ENCODE results near the gene ZYX. TPM values are rescaled to one million over a fixed set of nuclear protein-coding genes. Genes with fewer than 3 reads are reported as not detected.

The ZYX gene
- total and polyA plus RNA-seq, 2 of the 13 experiments (the other 11 are each of a cell fraction or from before 2014, with no cell fraction given), result 9.9 to 13.7 TPM

- no peaks in the 10 kb centered on the region for H3K9me3 ChIP-seq (ENCODE audit: low read length)
- DNase-seq (ENCODE audit: low spot score) (no peak), FAIRE-seq (no peak), ATAC-seq (no peak)
- ChIA-PET CTCF (ENCODE audit: low intra/inter-chr PET ratio, low total read pairs) (no interaction called here), POLR2A (no interaction called here)
- intact Hi-C loops (cut with micrococcal nuclease; ENCODE audit: unreplicated experiment) (no loop called here), in situ Hi-C loops (cut with HindIII; ENCODE audit: extremely low pct_ligation_motif_present, low pct_unique_long_range_greater_than_20kb) (no loop called here)
- H3K27me3 ChIP-seq (ENCODE audit: control insufficient read depth in 1 of 2, insufficient read depth in 2 of 2, low read length in 2 of 2), result 0 out of 5 replicates have a peak, but pooled peaks cover 0 to 3% of the 10 kb centered on the region in 2 experiments
- no peaks in the 10 kb centered on the region for H3K79me2 ChIP-seq (ENCODE audit: insufficient read depth, low read length)
- H3K9ac ChIP-seq (ENCODE audit: insufficient read depth, low read depth, low read length), result no peak overlapping the region
- H3K4me1 ChIP-seq (ENCODE audit: insufficient read depth, low read length), result no peaks in the 10 kb centered on the region
- no peak overlapping the region for H3K27ac ChIP-seq (ENCODE audit: extremely low read length, insufficient read depth, low read length)
- BruUV-seq (replicated peaks), result no TSS peak
- TF ChIP-seq TAF15 (IDR thresholded peaks at IDR 0.05; ENCODE audit: low read depth, low read length, poor library complexity, severe bottlenecking), result no peak
- TF ChIP-seq ZSCAN30 (CRISPR knock-in tag; IDR thresholded peaks at IDR 0.05), result no peak
- no peak for TF ChIP-seq ZNF546 (CRISPR knock-in tag; conservative IDR thresholded peaks at IDR 0.05)
- no peak for TF ChIP-seq ZNF550 (CRISPR knock-in tag; IDR thresholded peaks at IDR 0.05; ENCODE audit: borderline replicate concordance)
- TF ChIP-seq ZNF564 (CRISPR knock-in tag; IDR thresholded peaks at IDR 0.05), result no peak
- TF ChIP-seq, protein P1, sequence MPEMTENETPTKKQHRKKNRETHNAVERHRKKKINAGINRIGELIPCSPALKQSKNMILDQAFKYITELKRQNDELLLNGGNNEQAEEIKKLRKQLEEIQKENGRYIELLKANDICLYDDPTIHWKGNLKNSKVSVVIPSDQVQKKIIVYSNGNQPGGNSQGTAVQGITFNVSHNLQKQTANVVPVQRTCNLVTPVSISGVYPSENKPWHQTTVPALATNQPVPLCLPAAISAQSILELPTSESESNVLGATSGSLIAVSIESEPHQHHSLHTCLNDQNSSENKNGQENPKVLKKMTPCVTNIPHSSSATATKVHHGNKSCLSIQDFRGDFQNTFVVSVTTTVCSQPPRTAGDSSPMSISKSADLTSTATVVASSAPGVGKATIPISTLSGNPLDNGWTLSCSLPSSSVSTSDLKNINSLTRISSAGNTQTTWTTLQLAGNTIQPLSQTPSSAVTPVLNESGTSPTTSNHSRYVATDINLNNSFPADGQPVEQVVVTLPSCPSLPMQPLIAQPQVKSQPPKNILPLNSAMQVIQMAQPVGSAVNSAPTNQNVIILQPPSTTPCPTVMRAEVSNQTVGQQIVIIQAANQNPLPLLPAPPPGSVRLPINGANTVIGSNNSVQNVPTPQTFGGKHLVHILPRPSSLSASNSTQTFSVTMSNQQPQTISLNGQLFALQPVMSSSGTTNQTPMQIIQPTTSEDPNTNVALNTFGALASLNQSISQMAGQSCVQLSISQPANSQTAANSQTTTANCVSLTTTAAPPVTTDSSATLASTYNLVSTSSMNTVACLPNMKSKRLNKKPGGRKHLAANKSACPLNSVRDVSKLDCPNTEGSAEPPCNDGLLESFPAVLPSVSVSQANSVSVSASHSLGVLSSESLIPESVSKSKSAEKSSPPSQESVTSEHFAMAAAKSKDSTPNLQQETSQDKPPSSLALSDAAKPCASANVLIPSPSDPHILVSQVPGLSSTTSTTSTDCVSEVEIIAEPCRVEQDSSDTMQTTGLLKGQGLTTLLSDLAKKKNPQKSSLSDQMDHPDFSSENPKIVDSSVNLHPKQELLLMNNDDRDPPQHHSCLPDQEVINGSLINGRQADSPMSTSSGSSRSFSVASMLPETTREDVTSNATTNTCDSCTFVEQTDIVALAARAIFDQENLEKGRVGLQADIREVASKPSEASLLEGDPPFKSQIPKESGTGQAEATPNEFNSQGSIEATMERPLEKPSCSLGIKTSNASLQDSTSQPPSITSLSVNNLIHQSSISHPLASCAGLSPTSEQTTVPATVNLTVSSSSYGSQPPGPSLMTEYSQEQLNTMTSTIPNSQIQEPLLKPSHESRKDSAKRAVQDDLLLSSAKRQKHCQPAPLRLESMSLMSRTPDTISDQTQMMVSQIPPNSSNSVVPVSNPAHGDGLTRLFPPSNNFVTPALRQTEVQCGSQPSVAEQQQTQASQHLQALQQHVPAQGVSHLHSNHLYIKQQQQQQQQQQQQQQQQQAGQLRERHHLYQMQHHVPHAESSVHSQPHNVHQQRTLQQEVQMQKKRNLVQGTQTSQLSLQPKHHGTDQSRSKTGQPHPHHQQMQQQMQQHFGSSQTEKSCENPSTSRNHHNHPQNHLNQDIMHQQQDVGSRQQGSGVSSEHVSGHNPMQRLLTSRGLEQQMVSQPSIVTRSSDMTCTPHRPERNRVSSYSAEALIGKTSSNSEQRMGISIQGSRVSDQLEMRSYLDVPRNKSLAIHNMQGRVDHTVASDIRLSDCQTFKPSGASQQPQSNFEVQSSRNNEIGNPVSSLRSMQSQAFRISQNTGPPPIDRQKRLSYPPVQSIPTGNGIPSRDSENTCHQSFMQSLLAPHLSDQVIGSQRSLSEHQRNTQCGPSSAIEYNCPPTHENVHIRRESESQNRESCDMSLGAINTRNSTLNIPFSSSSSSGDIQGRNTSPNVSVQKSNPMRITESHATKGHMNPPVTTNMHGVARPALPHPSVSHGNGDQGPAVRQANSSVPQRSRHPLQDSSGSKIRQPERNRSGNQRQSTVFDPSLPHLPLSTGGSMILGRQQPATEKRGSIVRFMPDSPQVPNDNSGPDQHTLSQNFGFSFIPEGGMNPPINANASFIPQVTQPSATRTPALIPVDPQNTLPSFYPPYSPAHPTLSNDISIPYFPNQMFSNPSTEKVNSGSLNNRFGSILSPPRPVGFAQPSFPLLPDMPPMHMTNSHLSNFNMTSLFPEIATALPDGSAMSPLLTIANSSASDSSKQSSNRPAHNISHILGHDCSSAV (CRISPR knock-in tag; IDR thresholded peaks at IDR 0.05; ENCODE audit: borderline replicate concordance), result no peak
- TF ChIP-seq ZBTB43 (CRISPR knock-in tag; conservative IDR thresholded peaks at IDR 0.05), result no peak
- no peak for TF ChIP-seq ZBTB8A (CRISPR knock-in tag; IDR thresholded peaks at IDR 0.05; ENCODE audit: borderline replicate concordance, low read depth)
- no peak for TF ChIP-seq FIP1L1 (IDR thresholded peaks at IDR 0.05; ENCODE audit: borderline replicate concordance, insufficient read depth, low read depth, low read length)
- no peak for TF ChIP-seq TARDBP (CRISPR knock-in tag; IDR thresholded peaks at IDR 0.05)
- TF ChIP-seq TBP (CRISPR knock-in tag; IDR thresholded peaks at IDR 0.05), result no peak
- no peak for TF ChIP-seq MTA1 (CRISPR knock-in tag; IDR thresholded peaks at IDR 0.05; ENCODE audit: borderline replicate concordance)
- TF ChIP-seq ZNF350 (CRISPR knock-in tag; IDR thresholded peaks at IDR 0.05; ENCODE audit: borderline replicate concordance, low read depth), result no peak
- TF ChIP-seq RBM39 (IDR thresholded peaks at IDR 0.05; ENCODE audit: low read depth, low read length, poor library complexity, severe bottlenecking), result no peak
- no peak for TF ChIP-seq AHR (CRISPR knock-in tag; IDR thresholded peaks at IDR 0.05)
- TF ChIP-seq MAFF (IDR thresholded peaks at IDR 0.05; ENCODE audit: low read depth, low read length), result no peak
- no peak for TF ChIP-seq ZNF720 (CRISPR knock-in tag; IDR thresholded peaks at IDR 0.05)
- no peak for TF ChIP-seq RFXANK (CRISPR knock-in tag; IDR thresholded peaks at IDR 0.05)
- H2AFZ ChIP-seq (ENCODE audit: low read length), result no peak overlapping the region
- no peaks in the 10 kb centered on the region for H3K36me3 ChIP-seq (replicated peaks in 1 of 2; ENCODE audit: control insufficient read depth in 1 of 2, insufficient read depth in 2 of 2, low read length in 2 of 2)
- no peaks in the 10 kb centered on the region for H4K20me1 ChIP-seq (ENCODE audit: insufficient read depth, low read length)
- no peak overlapping the region for H3K4me3 ChIP-seq (replicated peaks in 1 of 3; ENCODE audit: insufficient read depth in 1 of 3, low read depth in 2 of 3, low read length in 3 of 3)
- H3K4me2 ChIP-seq (ENCODE audit: low read depth, low read length), result no peak overlapping the region
- WGBS (ENCODE audit: low lambda C conversion rate), result 21% methylated on average over 4 of the region's 4 CpGs
These were observed 56.4 kb downstream of the ZYX start for GRCh38 chr7:143437578-143437977.

Measured in HepG2 (cell line).